Aorta (tissue), 5 donors: ENCODE measurements around the gene SLC43A2. TPM values are rescaled to one million over a fixed set of nuclear protein-coding genes. Genes with fewer than 3 reads are reported as not detected.

ENCODE experiments used
- ATAC-seq: fragments of 200-7000 bp; cut with Tn5 transposase; one replicate; pipeline ENCODE4 v1.9.1; 2022; ENCODE audit warnings: moderate library complexity; ENCODE audit not compliant: low FRiP score
- DNase-seq, 2 donors: peaks; one replicate each; pipeline ENCODE4 v3.0.0-alpha.2; 2020
- H3K27ac ChIP-seq, 2 donors: one replicate each; pipeline ENCODE4 v1.5.1; 2013; ENCODE audit warnings: low read length in 2 of 2, mild to moderate bottlenecking in 2 of 2, moderate library complexity in 2 of 2, control low read depth in 1 of 2, inconsistent platforms in 1 of 2, low read depth in 1 of 2
- H3K27me3 ChIP-seq, 2 donors: one replicate each; pipeline ENCODE4 v1.6.1; 2013; ENCODE audit warnings: control low read depth in 1 of 2, low read length in 1 of 2, mild to moderate bottlenecking in 1 of 2, moderate library complexity in 1 of 2; ENCODE audit not compliant: insufficient read depth in 2 of 2, control insufficient read depth in 1 of 2
- H3K36me3 ChIP-seq, 2 donors: one replicate each; pipeline ENCODE4 v1.6.1; 2013; ENCODE audit warnings: control low read depth in 1 of 2, low read length in 1 of 2, mild to moderate bottlenecking in 1 of 2; ENCODE audit not compliant: insufficient read depth in 2 of 2, control insufficient read depth in 1 of 2
- H3K4me1 ChIP-seq, 2 donors: one replicate each; pipeline ENCODE4 v1.6.1; 2013; ENCODE audit warnings: low read length in 2 of 2, control low read depth in 1 of 2, mild to moderate bottlenecking in 1 of 2, moderate library complexity in 1 of 2; ENCODE audit not compliant: insufficient read depth in 2 of 2, control insufficient read depth in 1 of 2
- H3K4me3 ChIP-seq, 2 donors: one replicate each; pipeline ENCODE4 v1.5.1; 2013; ENCODE audit warnings: low read length in 2 of 2, control low read depth in 1 of 2, mild to moderate bottlenecking in 1 of 2
- H3K9me3 ChIP-seq: one replicate; pipeline ENCODE4 v1.6.1; 2013; ENCODE audit warnings: mild to moderate bottlenecking, low read length; ENCODE audit not compliant: control insufficient read depth
- WGBS, 2 donors: extraction: QIAGEN DNeasy Blood & Tissue Kit; methylation state at CpG; one replicate each; pipeline ENCODE4 v1.1.7; 2013; 5-methylcytosine and 5-hydroxymethylcytosine counted together
- intact Hi-C, 2 donors: fragments of 100-400 bp; cut with DNase I; formaldehyde crosslinking; loops; one replicate each; pipeline versions ENCODE4 v1.14.2 to v1.15.0; 2022
- polyA plus RNA-seq, 2 donors: library from polyadenylated mRNA; stranded (reverse); fragments of 200-250 nt; gene quantifications; one replicate each; pipeline ENCODE4 v1.2.3, GENCODE V29; 2013
- total RNA-seq, 2 donors: library from RNA; stranded (reverse); fragmentation: NEBNext Ultra II Directional; extraction: Animal tissue kit (Norgen Biotek cat#: 25700); gene quantifications; one replicate each; pipeline ENCODE4 v1.2.1, GENCODE V29; 2021
- donor health status: healthy with polysubstance abuse.
- donor health status: Bipolar disorder and iron deficiency.
- donor health status: DM: no; HTN: no; CAD: no.
- donor health status: DM: no; HTN: no; CAD: no.
- donor health status: DM: yes; HTN: yes; CAD: no.

Gene SLC43A2
- total and polyA plus RNA-seq, 4 donors = 2.1 to 25.0 (median 9.6) TPM

GRCh38 chr17:1645207-1646171 is 16.9 kb upstream of the SLC43A2 start, which contains the start of gene SCARF1:
SCARF1 (minus strand) TSS chr17:1645732; CDS start chr17:1645697, 35 bp downstream.
- intact Hi-C loops = no loop called here
- no peaks in the 10 kb centered on the region for H3K27me3 ChIP-seq
- DNase-seq (peak; percentile 79 to 80), ATAC-seq (no peak)
- 85 to 89% methylated on average over 25 of the region's 25 CpGs for WGBS, 2 donors
- H3K9me3 ChIP-seq = no peaks in the 10 kb centered on the region
- no peak within 1 kb of the TSS for H3K4me3 ChIP-seq
- no peak within 1 kb of the TSS for H3K27ac ChIP-seq
- no peaks in the 10 kb centered on the region for H3K4me1 ChIP-seq
- H3K36me3 ChIP-seq = no peaks in the 10 kb centered on the region

GRCh38 chr17:1644493-1645206 is 16.0 kb upstream of the SLC43A2 start:
- H3K4me1 ChIP-seq = no peaks in the 10 kb centered on the region
- no peaks in the 10 kb centered on the region for H3K36me3 ChIP-seq
- H3K27me3 ChIP-seq = no peaks in the 10 kb centered on the region
- intact Hi-C loops = no loop called here
- H3K4me3 ChIP-seq = no peak overlapping the region
- WGBS, 2 donors = 88 to 90% methylated on average over 15 of the region's 15 CpGs
- DNase-seq (peak in 1 of 2 donors; percentile 73), ATAC-seq (no peak)
- H3K27ac ChIP-seq = no peak overlapping the region
- H3K9me3 ChIP-seq = no peaks in the 10 kb centered on the region

GRCh38 chr17:1643999-1644492 is 15.4 kb upstream of the SLC43A2 start:
- DNase-seq (no peak), ATAC-seq (no peak)
- 32 to 34% methylated on average over 13 of the region's 13 CpGs for WGBS, 2 donors
- peak overlapping the region in 1 of 2 donors; percentile 4 for H3K4me3 ChIP-seq
- no peaks in the 10 kb centered on the region for H3K27me3 ChIP-seq
- intact Hi-C loops = no loop called here
- no peaks in the 10 kb centered on the region for H3K36me3 ChIP-seq
- H3K9me3 ChIP-seq = no peaks in the 10 kb centered on the region
- H3K27ac ChIP-seq = no peak overlapping the region
- no peaks in the 10 kb centered on the region for H3K4me1 ChIP-seq

- ATAC-seq = no peak
- H3K27ac ChIP-seq = no peak overlapping the region
- no peaks in the 10 kb centered on the region for H3K4me1 ChIP-seq
- WGBS, 2 donors = 1 to 2% methylated on average over 59 to 90 of the region's 90 CpGs
- H3K36me3 ChIP-seq = no peaks in the 10 kb centered on the region
- no peaks in the 10 kb centered on the region for H3K9me3 ChIP-seq
- peak in 1 of 2 donors; percentile 82 for DNase-seq
- H3K4me3 ChIP-seq = peak overlapping the region in 1 of 2 donors; percentile 4
- H3K27me3 ChIP-seq = no peaks in the 10 kb centered on the region
- intact Hi-C loops = no loop called here
These were observed 14.8 kb upstream of the SLC43A2 start for GRCh38 chr17:1643293-1643998.

- intact Hi-C loops = no loop called here
- no peaks in the 10 kb centered on the region for H3K27me3 ChIP-seq
- no peak overlapping the region for H3K27ac ChIP-seq
- no peak overlapping the region for H3K4me3 ChIP-seq
- ATAC-seq (no peak), DNase-seq (no peak)
- H3K9me3 ChIP-seq = no peaks in the 10 kb centered on the region
- H3K36me3 ChIP-seq = no peaks in the 10 kb centered on the region
- WGBS, 2 donors = 82% methylated on average over 12 of the region's 12 CpGs
- no peaks in the 10 kb centered on the region for H3K4me1 ChIP-seq
These were observed 12.4 kb upstream of the SLC43A2 start for GRCh38 chr17:1641065-1641403.

GRCh38 chr17:1640329-1641064 is 11.9 kb upstream of the SLC43A2 start:
- no peak overlapping the region for H3K4me3 ChIP-seq
- H3K27ac ChIP-seq = no peak overlapping the region
- H3K4me1 ChIP-seq = no peaks in the 10 kb centered on the region
- intact Hi-C loops = no loop called here
- DNase-seq (no peak), ATAC-seq (no peak)
- no peaks in the 10 kb centered on the region for H3K36me3 ChIP-seq
- no peaks in the 10 kb centered on the region for H3K27me3 ChIP-seq
- 57% methylated on average over 23 of the region's 23 CpGs for WGBS, 2 donors
- H3K9me3 ChIP-seq = no peaks in the 10 kb centered on the region

- no peak for DNase-seq
- 77 to 83% methylated on average over 11 of the region's 11 CpGs for WGBS, 2 donors
- Histone ChIP-seq H3K9me3 (no peaks in the 10 kb centered on the region), H3K36me3 (no peaks in the 10 kb centered on the region), H3K4me1 (no peaks in the 10 kb centered on the region), H3K27me3 (no peaks in the 10 kb centered on the region), H3K4me3 (no peak overlapping the region), H3K27ac (no peak overlapping the region)
- ATAC-seq = no peak
- intact Hi-C loops = no loop called here
These were observed 11.0 kb upstream of the SLC43A2 start for GRCh38 chr17:1639549-1640180.
